ENCODE data around the gene ENTPD7.

- TF ChIP-seq, protein P1, sequence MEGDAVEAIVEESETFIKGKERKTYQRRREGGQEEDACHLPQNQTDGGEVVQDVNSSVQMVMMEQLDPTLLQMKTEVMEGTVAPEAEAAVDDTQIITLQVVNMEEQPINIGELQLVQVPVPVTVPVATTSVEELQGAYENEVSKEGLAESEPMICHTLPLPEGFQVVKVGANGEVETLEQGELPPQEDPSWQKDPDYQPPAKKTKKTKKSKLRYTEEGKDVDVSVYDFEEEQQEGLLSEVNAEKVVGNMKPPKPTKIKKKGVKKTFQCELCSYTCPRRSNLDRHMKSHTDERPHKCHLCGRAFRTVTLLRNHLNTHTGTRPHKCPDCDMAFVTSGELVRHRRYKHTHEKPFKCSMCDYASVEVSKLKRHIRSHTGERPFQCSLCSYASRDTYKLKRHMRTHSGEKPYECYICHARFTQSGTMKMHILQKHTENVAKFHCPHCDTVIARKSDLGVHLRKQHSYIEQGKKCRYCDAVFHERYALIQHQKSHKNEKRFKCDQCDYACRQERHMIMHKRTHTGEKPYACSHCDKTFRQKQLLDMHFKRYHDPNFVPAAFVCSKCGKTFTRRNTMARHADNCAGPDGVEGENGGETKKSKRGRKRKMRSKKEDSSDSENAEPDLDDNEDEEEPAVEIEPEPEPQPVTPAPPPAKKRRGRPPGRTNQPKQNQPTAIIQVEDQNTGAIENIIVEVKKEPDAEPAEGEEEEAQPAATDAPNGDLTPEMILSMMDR (conservative IDR thresholded peaks at IDR 0.05): no peak
- TF ChIP-seq ZFX (IDR thresholded peaks at IDR 0.05): no peak
These were observed 10.6 kb upstream of the ENTPD7 start for GRCh38 chr10:99648717-99649116.

Data from C4-2B (cell line).